Measurements from ENCODE around the gene OPCML.
"Not testable (repeated sequence)": the region's sequence is repeated elsewhere in the genome, so short reads cannot be mapped to it uniquely, and the experiment has no call there.

OPCML gene

DNA sequence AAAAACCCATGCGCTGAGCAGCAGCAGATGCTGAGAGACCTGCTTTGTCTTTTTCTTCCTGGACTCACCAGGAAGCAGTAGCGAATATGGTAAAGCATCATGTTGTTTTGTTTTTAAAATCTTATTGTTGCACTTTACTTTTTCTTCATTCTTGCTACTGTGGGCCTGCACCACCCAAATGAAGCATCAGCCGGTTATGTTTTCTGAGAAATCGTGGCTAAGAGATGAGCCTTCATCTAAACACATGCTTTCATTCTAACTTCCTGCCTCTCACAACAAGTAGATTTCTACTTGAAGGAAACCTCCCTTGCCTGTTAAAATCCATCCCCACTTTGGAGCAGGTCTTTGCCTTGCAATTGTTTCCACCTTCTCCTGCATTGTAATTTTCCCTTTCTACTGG lies 1136.0 kb downstream of the OPCML start:
- no peak overlapping the region for H3K27ac ChIP-seq (replicated peaks)
- TF ChIP-seq, protein P1, sequence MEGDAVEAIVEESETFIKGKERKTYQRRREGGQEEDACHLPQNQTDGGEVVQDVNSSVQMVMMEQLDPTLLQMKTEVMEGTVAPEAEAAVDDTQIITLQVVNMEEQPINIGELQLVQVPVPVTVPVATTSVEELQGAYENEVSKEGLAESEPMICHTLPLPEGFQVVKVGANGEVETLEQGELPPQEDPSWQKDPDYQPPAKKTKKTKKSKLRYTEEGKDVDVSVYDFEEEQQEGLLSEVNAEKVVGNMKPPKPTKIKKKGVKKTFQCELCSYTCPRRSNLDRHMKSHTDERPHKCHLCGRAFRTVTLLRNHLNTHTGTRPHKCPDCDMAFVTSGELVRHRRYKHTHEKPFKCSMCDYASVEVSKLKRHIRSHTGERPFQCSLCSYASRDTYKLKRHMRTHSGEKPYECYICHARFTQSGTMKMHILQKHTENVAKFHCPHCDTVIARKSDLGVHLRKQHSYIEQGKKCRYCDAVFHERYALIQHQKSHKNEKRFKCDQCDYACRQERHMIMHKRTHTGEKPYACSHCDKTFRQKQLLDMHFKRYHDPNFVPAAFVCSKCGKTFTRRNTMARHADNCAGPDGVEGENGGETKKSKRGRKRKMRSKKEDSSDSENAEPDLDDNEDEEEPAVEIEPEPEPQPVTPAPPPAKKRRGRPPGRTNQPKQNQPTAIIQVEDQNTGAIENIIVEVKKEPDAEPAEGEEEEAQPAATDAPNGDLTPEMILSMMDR (IDR thresholded peaks at IDR 0.05; ENCODE audit: insufficient read depth, low read length) = no peak
- no peak for TF ChIP-seq SPI1 (IDR thresholded peaks at IDR 0.05; ENCODE audit: borderline replicate concordance, low read depth)
- TF ChIP-seq, protein P2, sequence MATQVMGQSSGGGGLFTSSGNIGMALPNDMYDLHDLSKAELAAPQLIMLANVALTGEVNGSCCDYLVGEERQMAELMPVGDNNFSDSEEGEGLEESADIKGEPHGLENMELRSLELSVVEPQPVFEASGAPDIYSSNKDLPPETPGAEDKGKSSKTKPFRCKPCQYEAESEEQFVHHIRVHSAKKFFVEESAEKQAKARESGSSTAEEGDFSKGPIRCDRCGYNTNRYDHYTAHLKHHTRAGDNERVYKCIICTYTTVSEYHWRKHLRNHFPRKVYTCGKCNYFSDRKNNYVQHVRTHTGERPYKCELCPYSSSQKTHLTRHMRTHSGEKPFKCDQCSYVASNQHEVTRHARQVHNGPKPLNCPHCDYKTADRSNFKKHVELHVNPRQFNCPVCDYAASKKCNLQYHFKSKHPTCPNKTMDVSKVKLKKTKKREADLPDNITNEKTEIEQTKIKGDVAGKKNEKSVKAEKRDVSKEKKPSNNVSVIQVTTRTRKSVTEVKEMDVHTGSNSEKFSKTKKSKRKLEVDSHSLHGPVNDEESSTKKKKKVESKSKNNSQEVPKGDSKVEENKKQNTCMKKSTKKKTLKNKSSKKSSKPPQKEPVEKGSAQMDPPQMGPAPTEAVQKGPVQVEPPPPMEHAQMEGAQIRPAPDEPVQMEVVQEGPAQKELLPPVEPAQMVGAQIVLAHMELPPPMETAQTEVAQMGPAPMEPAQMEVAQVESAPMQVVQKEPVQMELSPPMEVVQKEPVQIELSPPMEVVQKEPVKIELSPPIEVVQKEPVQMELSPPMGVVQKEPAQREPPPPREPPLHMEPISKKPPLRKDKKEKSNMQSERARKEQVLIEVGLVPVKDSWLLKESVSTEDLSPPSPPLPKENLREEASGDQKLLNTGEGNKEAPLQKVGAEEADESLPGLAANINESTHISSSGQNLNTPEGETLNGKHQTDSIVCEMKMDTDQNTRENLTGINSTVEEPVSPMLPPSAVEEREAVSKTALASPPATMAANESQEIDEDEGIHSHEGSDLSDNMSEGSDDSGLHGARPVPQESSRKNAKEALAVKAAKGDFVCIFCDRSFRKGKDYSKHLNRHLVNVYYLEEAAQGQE (IDR thresholded peaks at IDR 0.05; ENCODE audit: insufficient replicate concordance, low read depth) = no peak
- TF ChIP-seq POLR2AphosphoS5 (IDR thresholded peaks at IDR 0.05; ENCODE audit: low read depth) = no peak
- TF ChIP-seq GABPA (IDR thresholded peaks at IDR 0.05; ENCODE audit: low read depth) = no peak
- DNase-seq (ENCODE audit: low read depth in 1 of 2, low spot score in 1 of 2) = no peak
- H3K27me3 ChIP-seq (ENCODE audit: insufficient read depth, poor library complexity, severe bottlenecking) = no peaks in the 10 kb centered on the region
- H3K4me3 ChIP-seq (replicated peaks; ENCODE audit: insufficient read depth, low read length) = no peak overlapping the region

DNA sequence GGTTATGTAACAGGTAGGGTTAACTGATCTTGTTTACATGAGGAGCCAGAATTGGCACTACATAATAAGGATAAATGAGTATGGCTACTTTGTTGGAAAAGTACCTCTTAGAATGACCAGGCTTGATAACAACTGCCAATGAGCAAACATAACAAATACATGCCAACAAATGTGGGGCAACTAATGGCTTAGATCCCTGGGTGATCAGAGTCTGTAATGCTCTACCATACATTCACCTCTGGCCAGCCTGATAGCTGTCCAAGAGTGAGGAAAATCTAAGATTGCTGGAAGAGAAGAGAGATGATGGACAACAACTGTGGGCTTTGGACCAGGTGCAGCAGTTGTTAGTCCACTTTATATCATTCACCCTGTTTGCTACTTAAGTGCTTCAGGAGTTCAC lies 1136.9 kb downstream of the OPCML start:
- no peak for TF ChIP-seq POLR2AphosphoS5 (IDR thresholded peaks at IDR 0.05; ENCODE audit: low read depth)
- TF ChIP-seq GABPA (IDR thresholded peaks at IDR 0.05; ENCODE audit: low read depth) = no peak
- TF ChIP-seq SPI1 (IDR thresholded peaks at IDR 0.05; ENCODE audit: borderline replicate concordance, low read depth) = no peak
- no peak overlapping the region for H3K4me3 ChIP-seq (replicated peaks; ENCODE audit: insufficient read depth, low read length)
- no peak for DNase-seq (ENCODE audit: low read depth in 1 of 2, low spot score in 1 of 2)
- no peaks in the 10 kb centered on the region for H3K27me3 ChIP-seq (ENCODE audit: insufficient read depth, poor library complexity, severe bottlenecking)
- H3K27ac ChIP-seq (replicated peaks) = no peak overlapping the region

DNA sequence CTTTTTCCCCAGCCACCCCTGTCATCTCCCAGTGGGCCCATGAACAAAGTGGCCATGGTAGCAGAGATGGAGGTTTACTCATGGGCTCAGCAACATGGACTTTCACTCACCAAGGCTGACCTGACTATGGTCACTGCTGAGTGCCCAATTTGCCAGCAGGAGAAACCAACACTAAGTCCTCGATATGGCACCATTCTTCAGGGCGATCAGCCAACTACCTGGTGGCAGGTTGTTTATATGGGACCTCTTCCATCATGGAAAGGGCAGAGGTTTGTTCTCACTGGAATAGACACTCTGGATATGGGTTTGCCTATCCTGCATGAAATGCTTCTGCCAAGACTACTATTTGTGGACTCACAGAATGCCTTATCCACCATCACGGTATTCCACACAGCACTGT lies 1152.8 kb downstream of the OPCML start:
- Histone ChIP-seq H3K27ac (replicated peaks) (no peak overlapping the region), H3K27me3 (ENCODE audit: insufficient read depth, poor library complexity, severe bottlenecking) (no peaks in the 10 kb centered on the region), H3K4me3 (replicated peaks; ENCODE audit: insufficient read depth, low read length) (no peak overlapping the region)
- no peak for DNase-seq (ENCODE audit: low read depth in 1 of 2, low spot score in 1 of 2)
- TF ChIP-seq POLR2AphosphoS5 (IDR thresholded peaks at IDR 0.05; ENCODE audit: low read depth) (no peak), SPI1 (IDR thresholded peaks at IDR 0.05; ENCODE audit: borderline replicate concordance, low read depth) (no peak), GABPA (IDR thresholded peaks at IDR 0.05; ENCODE audit: low read depth) (no peak)
- TF ChIP-seq, protein P2 (IDR thresholded peaks at IDR 0.05; ENCODE audit: insufficient replicate concordance, low read depth) = no peak
- TF ChIP-seq, protein P1 (IDR thresholded peaks at IDR 0.05; ENCODE audit: insufficient read depth, low read length) = no peak

DNA sequence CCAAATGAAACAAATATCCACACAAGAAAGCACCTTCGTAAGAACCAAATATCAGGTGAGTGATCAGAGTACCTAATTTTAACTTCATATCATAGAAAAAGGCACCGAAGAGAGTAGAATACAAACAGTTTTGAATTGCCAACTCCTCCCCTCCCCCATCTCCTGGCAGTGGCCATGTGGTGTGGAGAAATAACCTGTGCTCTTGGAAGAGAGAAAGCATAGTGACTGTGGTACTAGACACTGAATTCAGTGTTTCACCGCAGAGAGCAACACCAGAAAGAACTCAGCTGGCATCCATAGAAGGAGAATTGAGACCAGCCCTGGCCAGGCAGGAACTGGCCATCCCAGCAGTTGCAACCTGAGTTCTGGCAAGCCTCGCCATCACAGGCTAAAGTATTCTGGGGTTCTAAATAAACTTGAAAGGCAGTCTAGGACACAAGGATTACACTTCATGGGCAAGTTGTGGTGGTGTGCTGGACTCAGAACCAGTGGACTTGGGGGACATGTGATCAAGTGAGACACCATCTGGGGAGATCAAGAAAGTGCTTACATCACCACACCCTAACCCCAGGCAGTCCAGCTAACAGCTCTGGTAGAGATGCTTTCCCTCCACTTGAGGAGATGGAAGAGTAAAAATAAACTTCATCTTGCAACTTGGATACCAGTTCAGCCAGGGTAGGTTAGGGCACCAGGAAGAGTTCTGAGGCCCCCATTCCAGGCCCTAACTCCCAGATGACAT lies 1158.7 kb downstream of the OPCML start:
- no peak overlapping the region for H3K27ac ChIP-seq (replicated peaks)
- TF ChIP-seq POLR2AphosphoS5 (IDR thresholded peaks at IDR 0.05; ENCODE audit: low read depth) (no peak), GABPA (IDR thresholded peaks at IDR 0.05; ENCODE audit: low read depth) (no peak), SPI1 (IDR thresholded peaks at IDR 0.05; ENCODE audit: borderline replicate concordance, low read depth) (no peak)
- TF ChIP-seq, protein P2 (IDR thresholded peaks at IDR 0.05; ENCODE audit: insufficient replicate concordance, low read depth) = no peak
- TF ChIP-seq, protein P1 (IDR thresholded peaks at IDR 0.05; ENCODE audit: insufficient read depth, low read length) = no peak
- H3K27me3 ChIP-seq (ENCODE audit: insufficient read depth, poor library complexity, severe bottlenecking) = no peaks in the 10 kb centered on the region
- DNase-seq (ENCODE audit: low read depth in 1 of 2, low spot score in 1 of 2) = no peak
- no peak overlapping the region for H3K4me3 ChIP-seq (replicated peaks; ENCODE audit: insufficient read depth, low read length)

DNA sequence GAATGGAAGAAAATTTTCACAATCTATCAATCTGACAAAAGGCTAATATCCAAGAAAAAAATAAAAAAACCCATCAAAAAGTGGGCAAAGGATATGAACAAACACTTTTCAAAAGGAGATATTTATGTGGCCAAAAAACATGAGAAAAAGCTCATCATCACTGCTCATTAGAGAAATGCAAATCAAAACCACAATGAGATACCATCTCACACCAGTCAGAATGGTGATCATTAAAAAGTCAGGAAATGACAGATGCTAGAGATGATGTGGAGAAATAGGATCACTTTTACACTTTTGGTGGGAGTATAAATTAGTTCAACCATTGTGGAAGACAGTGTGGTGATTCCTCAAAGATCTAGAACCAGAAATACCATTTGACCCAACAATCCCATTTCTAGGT lies 1162.2 kb downstream of the OPCML start:
- not testable (repeated sequence) for H3K27me3 ChIP-seq (ENCODE audit: insufficient read depth, poor library complexity, severe bottlenecking); H3K4me3 ChIP-seq (replicated peaks; ENCODE audit: insufficient read depth, low read length); H3K27ac ChIP-seq (replicated peaks); DNase-seq (ENCODE audit: low read depth in 1 of 2, low spot score in 1 of 2)

Measured in HL-60 (cell line).